ENCODE results near the gene PRKCD.

PRKCD gene

DNA sequence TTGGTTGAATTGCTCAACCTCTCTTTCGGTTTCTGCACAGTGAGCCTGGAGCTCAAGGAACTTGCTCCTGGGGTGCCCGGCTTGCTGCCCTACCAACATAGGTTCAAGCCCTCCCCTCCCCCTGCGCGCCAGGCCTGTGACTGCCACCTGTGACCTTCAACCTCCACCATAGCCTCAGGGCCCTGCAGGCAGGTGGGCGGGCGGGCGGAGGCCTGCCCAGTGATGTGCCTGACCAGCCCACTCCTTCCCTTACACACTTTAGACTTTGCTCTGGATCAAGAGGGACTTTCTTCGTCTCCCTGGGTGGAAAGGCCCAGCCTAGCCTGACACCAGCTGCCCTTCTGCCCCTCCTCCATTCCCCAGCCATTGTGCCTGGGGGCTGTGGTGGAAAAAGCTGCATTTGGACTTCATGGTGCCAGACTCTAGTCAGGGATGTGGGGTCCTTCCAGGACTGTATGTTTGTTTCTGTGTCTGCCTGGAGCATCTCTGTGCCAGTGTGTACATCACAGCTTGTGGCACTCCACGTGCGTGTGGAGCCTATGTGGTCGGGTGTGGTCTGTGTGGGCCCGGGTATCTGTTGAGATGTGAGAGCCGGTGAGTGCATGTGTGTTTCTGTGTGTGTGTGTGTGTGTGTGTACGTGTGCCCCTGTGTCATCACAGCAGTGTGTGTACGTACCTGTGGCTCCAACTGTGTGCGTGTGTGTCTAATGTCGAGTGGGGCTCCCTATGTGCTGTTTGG lies 9.5 kb downstream of the PRKCD start:
- DNase-seq (ENCODE audit: low read depth in 2 of 2) = no peak

GRCh38 chr3:53171064-53171418 lies 10.0 kb downstream of the PRKCD start:
- no peak for DNase-seq (ENCODE audit: low read depth in 2 of 2)

DNA sequence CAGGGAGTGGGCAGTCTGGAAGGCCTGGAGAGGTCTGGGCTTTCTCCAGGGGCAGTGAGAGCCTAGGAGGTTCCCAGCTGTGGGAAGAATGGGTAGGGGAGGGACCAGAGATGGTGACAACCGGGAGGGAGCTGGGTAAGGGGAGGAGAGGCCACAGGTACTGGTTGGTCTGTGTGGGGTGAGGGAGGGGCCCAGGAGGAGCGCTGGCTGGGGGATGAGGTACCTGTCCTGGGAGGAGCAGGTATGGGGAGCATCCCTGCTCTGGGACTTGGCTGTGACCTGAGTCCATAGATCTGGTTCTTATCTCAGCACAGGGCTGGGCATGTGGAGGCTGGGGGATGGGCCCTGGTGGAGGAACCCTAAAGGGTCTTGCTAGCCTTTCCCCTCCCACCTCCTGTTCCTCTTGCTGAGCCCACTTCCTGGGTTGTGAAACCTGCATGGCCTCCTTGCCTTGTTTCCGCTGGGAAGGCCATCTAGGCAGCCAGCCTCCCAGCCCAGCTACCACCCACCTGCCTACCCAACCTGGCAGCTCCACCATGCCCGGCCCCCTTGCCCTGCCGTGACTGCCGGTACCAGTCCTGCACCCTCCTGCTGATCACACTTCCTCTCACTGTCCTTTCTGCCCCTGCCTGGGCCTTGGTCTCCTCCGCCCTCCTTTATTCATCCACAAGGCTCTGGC lies 11.0 kb downstream of the PRKCD start:
- no peak for DNase-seq (ENCODE audit: low read depth in 2 of 2)

DNA sequence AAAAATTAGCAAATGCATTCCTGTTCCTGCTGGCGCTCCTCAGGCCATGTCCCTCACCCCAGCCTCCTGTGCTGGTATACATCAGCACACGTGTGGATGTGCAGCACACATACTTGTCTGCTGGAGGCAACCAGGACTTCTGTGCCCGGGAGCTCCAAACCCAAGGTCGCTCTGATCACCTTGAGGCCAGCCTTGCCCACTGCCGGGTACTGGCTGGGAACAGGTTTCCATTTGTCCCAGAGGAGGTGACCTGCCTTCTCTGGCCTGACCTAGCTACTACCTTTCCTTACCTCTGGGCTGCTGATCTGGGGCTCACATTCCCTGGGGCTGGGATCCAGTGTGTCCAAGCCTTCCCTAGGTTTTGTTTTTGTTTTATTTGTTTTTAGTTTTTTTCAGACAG lies 12.1 kb downstream of the PRKCD start:
- no peak for DNase-seq (ENCODE audit: low read depth in 2 of 2)

- no peak for DNase-seq (ENCODE audit: low read depth in 2 of 2)
These were observed 13.6 kb downstream of the PRKCD start for GRCh38 chr3:53174346-53175250.

DNA sequence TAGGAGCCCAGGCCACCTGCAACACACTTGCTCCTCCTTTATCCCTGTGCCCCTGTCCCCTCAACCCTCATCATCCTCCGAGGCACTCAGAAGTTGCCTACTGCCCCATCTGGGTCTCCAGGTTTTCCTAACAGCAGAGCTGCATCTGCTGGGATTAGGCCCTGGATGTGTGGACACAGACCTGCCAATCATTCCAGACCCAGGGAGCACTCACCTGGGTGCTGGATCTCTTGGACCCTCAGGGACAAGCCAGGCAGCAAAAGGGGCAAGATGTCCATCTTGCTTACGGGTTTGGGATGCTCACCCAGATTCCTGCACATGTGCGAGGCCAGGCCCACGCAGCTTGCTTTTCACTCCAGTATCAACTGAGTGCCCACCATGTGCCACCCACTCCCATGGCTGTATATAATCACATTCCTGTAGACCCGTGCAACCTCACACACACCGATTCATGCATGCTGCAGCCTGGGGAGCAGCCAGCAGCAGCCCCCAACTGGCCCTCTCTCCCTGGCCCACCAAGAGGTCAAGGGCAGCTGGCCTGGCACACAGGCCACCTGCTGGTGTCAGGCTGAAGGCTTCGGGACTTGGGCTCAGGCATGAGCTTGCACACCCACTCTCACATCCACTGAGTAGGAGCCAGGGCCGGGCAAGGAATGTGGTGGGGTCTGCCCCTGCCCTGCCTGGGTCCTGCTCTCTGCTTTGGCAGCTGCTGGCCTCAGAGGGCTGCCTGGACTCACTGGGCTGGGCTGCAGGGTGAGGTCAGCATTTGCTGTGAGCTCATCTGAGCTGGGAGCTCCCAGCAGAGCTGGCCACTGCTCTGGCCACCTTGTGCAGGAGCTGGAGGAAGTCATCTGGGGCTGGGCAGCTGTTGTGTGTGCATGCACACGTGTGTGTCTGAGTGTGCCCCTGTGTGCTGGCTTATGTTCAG lies 14.9 kb downstream of the PRKCD start:
- DNase-seq (ENCODE audit: low read depth in 2 of 2) = no peak

- no peak for DNase-seq (ENCODE audit: low read depth in 2 of 2)
These were observed 17.2 kb downstream of the PRKCD start for GRCh38 chr3:53178246-53178645.

GRCh38 chr3:53179580-53179979 lies 18.6 kb downstream of the PRKCD start:
- no peak for DNase-seq (ENCODE audit: low read depth in 2 of 2)

DNA sequence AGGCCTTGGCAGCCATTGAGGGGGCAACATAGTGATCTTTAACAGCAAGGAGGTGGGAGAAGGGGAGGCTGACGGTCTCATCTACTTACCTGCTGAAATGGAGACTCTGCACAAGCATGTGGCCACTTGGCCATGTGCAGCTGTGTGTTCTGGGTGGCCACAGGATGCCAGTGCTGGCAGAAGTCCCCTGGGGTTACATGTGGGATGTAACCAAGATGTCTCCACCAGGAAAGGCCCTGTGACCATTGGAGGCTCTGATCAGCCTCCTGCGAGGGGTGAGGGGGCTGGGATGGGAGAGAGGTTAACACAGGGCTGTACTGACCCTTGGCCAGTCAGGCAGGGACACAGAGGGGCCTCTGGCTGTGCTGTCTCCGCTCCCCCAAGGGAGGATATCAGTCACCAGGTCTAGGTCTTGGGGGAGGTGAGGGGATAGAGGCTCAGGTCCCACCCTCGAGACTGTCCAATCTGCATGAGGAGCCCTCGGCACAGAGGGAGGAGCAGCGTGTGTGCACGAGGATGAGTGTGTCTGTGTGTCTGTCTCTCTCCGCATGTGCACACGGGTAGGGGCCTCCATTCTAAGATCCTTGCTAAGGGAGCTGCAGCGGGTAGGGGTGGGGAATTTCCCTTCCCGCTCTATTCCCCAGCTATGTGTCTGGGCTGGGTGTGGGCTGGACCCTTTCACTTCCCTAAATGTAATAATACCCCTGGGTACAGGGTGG lies 19.5 kb downstream of the PRKCD start:
- no peak for DNase-seq (ENCODE audit: low read depth in 2 of 2)

DNA sequence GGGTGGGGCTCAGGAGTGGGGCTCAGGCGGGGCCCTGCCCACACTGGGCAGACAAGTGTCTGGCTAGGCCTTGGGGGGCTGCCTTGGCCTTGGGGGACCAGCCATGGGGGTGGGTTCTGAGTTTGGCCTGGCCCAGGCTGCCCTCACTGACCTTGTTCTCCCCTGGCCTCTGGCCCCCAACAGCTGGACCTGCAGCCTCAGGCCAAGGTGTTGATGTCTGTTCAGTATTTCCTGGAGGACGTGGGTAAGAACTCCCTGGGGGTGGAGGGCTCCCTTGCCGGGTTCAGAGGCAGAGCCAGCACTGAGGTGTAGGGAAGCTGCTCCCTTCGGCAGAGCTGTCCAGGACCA lies 20.0 kb downstream of the PRKCD start:
- DNase-seq (ENCODE audit: low read depth in 2 of 2) = no peak

DNA sequence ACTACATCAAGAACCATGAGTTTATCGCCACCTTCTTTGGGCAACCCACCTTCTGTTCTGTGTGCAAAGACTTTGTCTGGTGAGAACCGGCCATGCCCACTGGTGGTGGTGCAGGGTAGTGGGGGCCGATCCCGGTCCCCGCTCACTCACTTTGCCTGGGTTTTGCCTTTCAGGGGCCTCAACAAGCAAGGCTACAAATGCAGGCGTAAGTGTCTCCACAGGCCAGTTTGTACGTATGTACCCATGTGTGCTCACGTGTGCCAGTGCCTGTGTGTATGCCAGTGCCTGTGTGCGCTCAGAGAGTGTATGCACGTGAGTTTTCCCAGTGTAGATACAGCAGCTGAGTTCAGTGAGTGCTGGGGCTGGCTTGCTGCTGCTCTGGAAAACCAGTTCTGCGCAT lies 20.5 kb downstream of the PRKCD start:
- no peak for DNase-seq (ENCODE audit: low read depth in 2 of 2)

DNA sequence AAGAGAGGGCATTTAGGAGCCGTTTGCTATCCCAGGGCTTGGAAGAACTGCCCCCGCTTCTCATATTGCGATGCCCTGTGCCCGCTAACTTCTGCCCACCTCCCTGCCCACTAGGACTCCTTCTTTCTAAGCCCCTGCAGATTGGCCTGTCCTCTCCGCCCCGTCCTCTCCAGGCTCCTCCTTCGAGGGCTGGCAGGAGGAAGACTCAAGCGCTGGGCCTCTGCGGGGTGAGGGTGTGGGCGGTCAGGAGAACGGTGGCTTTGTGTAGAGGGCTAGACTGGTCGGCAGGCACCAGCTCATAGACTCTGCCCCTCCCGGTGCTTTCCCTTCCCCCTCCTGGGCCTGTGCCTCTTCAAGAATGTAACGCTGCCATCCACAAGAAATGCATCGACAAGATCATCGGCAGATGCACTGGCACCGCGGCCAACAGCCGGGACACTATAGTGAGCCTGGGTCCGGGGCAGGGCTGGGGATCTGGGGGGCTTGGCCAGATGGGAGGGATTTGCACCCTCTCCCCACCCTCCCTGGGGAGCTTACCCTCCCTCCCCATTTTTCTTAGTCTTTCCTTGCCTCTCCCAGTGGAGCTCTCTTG lies 21.9 kb downstream of the PRKCD start:
- DNase-seq (ENCODE audit: low read depth in 2 of 2) = no peak

GRCh38 chr3:53183514-53183913 lies 22.5 kb downstream of the PRKCD start:
- DNase-seq (ENCODE audit: low read depth in 2 of 2) = no peak

DNA sequence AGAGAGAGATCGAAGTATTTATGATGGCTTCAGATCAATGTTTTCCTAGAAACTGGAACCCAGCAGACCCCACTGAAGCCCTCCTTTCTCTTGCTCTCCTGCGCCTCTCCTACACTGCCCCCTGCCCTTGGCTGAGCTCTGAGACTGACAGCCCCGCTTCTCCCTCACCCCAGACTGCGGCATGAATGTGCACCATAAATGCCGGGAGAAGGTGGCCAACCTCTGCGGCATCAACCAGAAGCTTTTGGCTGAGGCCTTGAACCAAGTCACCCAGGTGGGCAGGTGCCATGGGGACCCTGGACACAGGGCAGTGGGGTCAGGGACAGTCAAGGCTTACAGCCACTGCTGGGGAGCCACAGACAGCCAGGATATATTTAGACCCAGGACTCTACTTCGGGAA lies 23.7 kb downstream of the PRKCD start:
- no peak for DNase-seq (ENCODE audit: low read depth in 2 of 2)

GRCh38 chr3:53185761-53186465 lies 24.9 kb downstream of the PRKCD start:
- DNase-seq (ENCODE audit: low read depth in 2 of 2) = no peak

DNA sequence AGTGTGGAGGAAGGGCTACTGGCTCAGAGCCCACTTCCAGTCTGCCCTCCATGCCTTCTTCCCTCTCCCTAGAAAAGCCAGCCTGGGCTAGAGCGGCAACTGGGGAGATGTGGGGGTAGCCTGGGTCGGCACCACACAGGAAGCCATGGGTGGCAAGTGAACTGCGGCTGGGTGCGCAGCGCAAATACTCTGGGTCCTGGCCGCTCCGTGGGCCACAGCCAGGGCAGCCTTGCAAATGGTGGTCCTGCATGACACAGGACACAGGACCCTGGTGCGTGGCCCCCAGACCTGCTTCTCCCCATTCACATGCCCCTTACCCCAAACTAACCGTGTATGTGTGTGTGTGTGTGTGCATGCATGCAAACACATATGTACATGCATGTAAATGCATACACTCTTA lies 25.7 kb downstream of the PRKCD start:
- no peak for DNase-seq (ENCODE audit: low read depth in 2 of 2)

DNA sequence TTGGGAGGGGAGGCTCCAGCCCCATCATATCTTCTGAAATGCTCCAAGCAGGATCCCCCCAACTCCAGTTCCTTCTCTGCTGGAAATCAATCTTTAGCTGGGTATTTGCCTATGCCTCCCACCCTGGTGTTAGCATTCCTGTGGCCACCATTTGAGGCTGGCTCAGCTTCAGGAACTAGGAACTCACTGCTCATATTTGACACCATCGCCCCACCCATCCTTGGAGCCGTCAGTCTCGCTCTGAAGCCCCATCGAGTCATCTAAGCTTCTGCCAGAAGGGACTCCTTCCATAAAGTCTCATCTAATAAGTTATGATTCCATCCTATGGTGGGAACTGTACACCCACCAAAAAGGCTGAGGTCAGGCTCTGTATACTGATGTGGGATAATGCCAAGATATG lies 26.4 kb downstream of the PRKCD start:
- DNase-seq (ENCODE audit: low read depth in 2 of 2) = no peak

- DNase-seq (ENCODE audit: low read depth in 2 of 2) = no peak
These were observed 27.2 kb downstream of the PRKCD start for GRCh38 chr3:53188136-53188685.

- DNase-seq (ENCODE audit: low read depth in 2 of 2) = no peak
These were observed 27.7 kb downstream of the PRKCD start for GRCh38 chr3:53188720-53189119.

GRCh38 chr3:53189276-53189675 lies 28.3 kb downstream of the PRKCD start:
- no peak for DNase-seq (ENCODE audit: low read depth in 2 of 2)
